ENCODE data around the gene SLC16A5.

GRCh38 chr17:75059369-75060345, 28.1 kb upstream of the SLC16A5 start:
- TF ChIP-seq POLR2AphosphoS5 (IDR thresholded peaks at IDR 0.05; ENCODE audit: low read depth, low read length) (no peak), REST (IDR thresholded peaks at IDR 0.05; ENCODE audit: insufficient read depth in 1 of 2, low read depth in 2 of 2, low read length in 2 of 2) (no peak), TAF1 (IDR thresholded peaks at IDR 0.05; ENCODE audit: borderline replicate concordance, insufficient read depth, low read length) (no peak)
